HepG2 (cell line): ENCODE measurements around the gene PXYLP1. TPM values are rescaled to one million over a fixed set of nuclear protein-coding genes. Genes with fewer than 3 reads are reported as not detected.

Experiments used
- DPF2 ChIP-seq: sonication (generic); formaldehyde crosslinking; IDR thresholded peaks from 2 replicates; pipeline ENCODE4 v1.4.0; 2020; ENCODE audit warnings: mild to moderate bottlenecking, low read depth, missing genetic modification reagents, borderline replicate concordance
- HES4 ChIP-seq: sonication (generic); formaldehyde crosslinking; IDR thresholded peaks from 2 replicates; pipeline ENCODE4 v1.9.0; 2021; ENCODE audit warnings: mild to moderate bottlenecking, missing genetic modification reagents, borderline replicate concordance
- MED13 ChIP-seq: sonication (generic); formaldehyde crosslinking; IDR thresholded peaks from 2 replicates; pipeline ENCODE4 v1.5.0; 2020; ENCODE audit warnings: missing genetic modification reagents
- NFIC ChIP-seq: IDR thresholded peaks from 2 replicates; pipeline ENCODE4 v1.6.1; 2012; ENCODE audit warnings: mild to moderate bottlenecking, low read length, inconsistent platforms
- SMARCE1 ChIP-seq: fragments of 450-650 bp; IDR thresholded peaks from 2 replicates; pipeline ENCODE4 v1.6.1; 2017; ENCODE audit warnings: borderline replicate concordance
- SNAPC5 ChIP-seq: sonication (generic); formaldehyde crosslinking; IDR thresholded peaks from 2 replicates; pipeline ENCODE4 v1.8.1; 2023; ENCODE audit warnings: mild to moderate bottlenecking, missing genetic modification reagents, borderline replicate concordance
- SRF ChIP-seq: IDR thresholded peaks from 2 replicates; pipeline ENCODE4 v1.6.1; 2011; ENCODE audit warnings: mild to moderate bottlenecking, low read depth, low read length, moderate library complexity
- TSC22D2 ChIP-seq: sonication (generic); formaldehyde crosslinking; IDR thresholded peaks from 2 replicates; pipeline ENCODE4 v1.5.1; 2020; ENCODE audit warnings: missing genetic modification reagents, mild to moderate bottlenecking, borderline replicate concordance
- ZBTB39 ChIP-seq: sonication (generic); formaldehyde crosslinking; IDR thresholded peaks from 2 replicates; pipeline ENCODE4 v1.5.0; 2020; ENCODE audit warnings: missing genetic modification reagents
- ZMYM4 ChIP-seq: sonication (generic); formaldehyde crosslinking; IDR thresholded peaks from 2 replicates; pipeline ENCODE4 v1.8.1; 2023; ENCODE audit warnings: mild to moderate bottlenecking, missing genetic modification reagents
- ZNF121 ChIP-seq: sonication (generic); formaldehyde crosslinking; IDR thresholded peaks from 2 replicates; pipeline ENCODE4 v1.5.0; 2020; ENCODE audit warnings: mild to moderate bottlenecking, missing genetic modification reagents
- ZNF224 ChIP-seq: sonication (generic); formaldehyde crosslinking; IDR thresholded peaks from 2 replicates; pipeline ENCODE4 v1.5.0; 2020; ENCODE audit warnings: mild to moderate bottlenecking, missing genetic modification reagents
- ZNF609 ChIP-seq: sonication (generic); formaldehyde crosslinking; IDR thresholded peaks from 2 replicates; pipeline ENCODE4 v1.4.0; 2020; ENCODE audit warnings: mild to moderate bottlenecking, missing genetic modification reagents, borderline replicate concordance
- ZNF644 ChIP-seq: IDR thresholded peaks from 2 replicates; pipeline ENCODE4 v1.6.1; 2016; ENCODE audit warnings: low read depth
- ZNF646 ChIP-seq: sonication (generic); formaldehyde crosslinking; IDR thresholded peaks from 2 replicates; pipeline ENCODE4 v1.9.0; 2021; ENCODE audit warnings: mild to moderate bottlenecking, missing genetic modification reagents
- polyA plus RNA-seq, 8 experiments: library from polyadenylated mRNA; depleted of rRNA in 3 of 8; stranded (reverse) in 7 of 8; unstranded in 1 of 8; fragments of >200 nt; fragmentation: Illumina TruSeq in 4 of 8; extraction: Trizol in 4 of 8; gene quantifications; 2 replicates each; pipeline versions ENCODE4 v1.2.1 to v1.2.3, GENCODE V29; 2011 to 2016; ENCODE audit warnings: low read depth in 4 of 8, missing spikeins in 1 of 8, mixed read lengths in 1 of 8; ENCODE audit not compliant: insufficient read depth in 1 of 8
- total RNA-seq, 5 experiments: library from RNA; depleted of rRNA; stranded (reverse); fragments of >200 nt; fragmentation: Illumina TruSeq; extraction: Trizol; gene quantifications; 2 replicates each; pipeline ENCODE4 v1.2.3, GENCODE V29; 2016; ENCODE audit warnings: low read depth in 1 of 5

PXYLP1 gene
- total and polyA plus RNA-seq, 2 of the 13 experiments (the other 11 are each of a cell fraction or from before 2014, with no cell fraction given): 4.9 to 8.1 TPM

- no peak for TF ChIP-seq ZNF121 (CRISPR knock-in tag)
- TF ChIP-seq ZNF644: no peak
- TF ChIP-seq HES4: peak; percentile 51; the same call in 1 of the 2 replicates
- peak; percentile 66; the same call in 1 of the 2 replicates for TF ChIP-seq MED13
- no peak for TF ChIP-seq DPF2 (CRISPR knock-in tag)
- TF ChIP-seq ZBTB39 (CRISPR knock-in tag): peak; percentile 83; the same call in 1 of the 2 replicates
- no peak for TF ChIP-seq ZNF646 (CRISPR knock-in tag)
- no peak for TF ChIP-seq NFIC
- 0 out of 2 replicates have a peak, but pooled peaks have one; percentile 32 for TF ChIP-seq SRF
- TF ChIP-seq ZNF224 (CRISPR knock-in tag): no peak; the same call in 1 of the 2 replicates
- peak; percentile 90; the same call in 1 of the 2 replicates for TF ChIP-seq TSC22D2 (CRISPR knock-in tag)
- TF ChIP-seq ZMYM4 (CRISPR knock-in tag): peak; percentile 94
- TF ChIP-seq SNAPC5 (CRISPR knock-in tag): no peak
- TF ChIP-seq SMARCE1: no peak
- TF ChIP-seq ZNF609 (CRISPR knock-in tag): no peak
Measured at GRCh38 chr3:141311496-141312353, 80.1 kb downstream of the PXYLP1 start (continued).
